ENCODE measurements around the gene PPP4C.
"Not testable (repeated sequence)": the region's sequence is repeated elsewhere in the genome, so short reads cannot be mapped to it uniquely, and the experiment has no call there.

The PPP4C gene

DNA sequence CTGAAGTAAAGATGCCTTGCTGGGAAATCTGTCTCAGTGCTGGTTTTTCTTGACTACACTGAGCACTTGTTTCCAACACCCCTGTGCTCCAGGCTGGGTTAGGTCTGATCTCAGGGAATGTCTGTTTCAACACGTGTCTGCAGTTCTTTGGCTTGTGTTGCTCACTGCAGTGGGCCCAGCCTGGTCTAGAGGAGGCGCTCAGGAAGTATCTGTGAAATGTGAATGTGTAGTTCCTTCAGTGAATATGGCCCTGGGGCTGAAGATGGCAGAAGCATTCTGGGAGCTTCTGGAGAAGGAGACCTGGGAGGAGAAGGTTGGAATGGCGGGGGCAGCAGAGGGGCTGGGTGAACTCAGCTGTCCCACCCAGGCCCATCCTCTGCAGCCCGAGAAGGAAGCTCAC lies 28.3 kb downstream of the PPP4C start:
- no peak for DNase-seq

DNA sequence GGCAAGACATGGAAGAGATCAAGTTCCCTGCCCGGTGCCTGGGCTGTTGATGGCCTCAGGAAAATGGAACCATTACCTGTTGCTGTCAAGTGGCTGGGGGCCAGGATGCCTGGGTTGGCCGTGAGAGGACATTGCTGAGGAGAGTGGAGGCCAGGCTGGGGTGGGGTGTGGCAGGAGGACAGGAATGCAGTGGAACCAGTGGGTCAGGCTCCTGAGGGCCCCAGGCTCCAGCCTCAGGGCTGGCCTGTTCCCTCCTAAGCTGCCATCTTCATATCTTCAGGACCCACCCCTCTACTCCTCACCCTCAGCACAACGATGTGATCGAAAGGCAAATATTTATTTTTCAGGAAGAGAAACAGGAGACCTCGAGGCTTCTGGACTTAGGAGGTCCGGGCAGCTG lies 28.7 kb downstream of the PPP4C start:
- no peak for DNase-seq

DNA sequence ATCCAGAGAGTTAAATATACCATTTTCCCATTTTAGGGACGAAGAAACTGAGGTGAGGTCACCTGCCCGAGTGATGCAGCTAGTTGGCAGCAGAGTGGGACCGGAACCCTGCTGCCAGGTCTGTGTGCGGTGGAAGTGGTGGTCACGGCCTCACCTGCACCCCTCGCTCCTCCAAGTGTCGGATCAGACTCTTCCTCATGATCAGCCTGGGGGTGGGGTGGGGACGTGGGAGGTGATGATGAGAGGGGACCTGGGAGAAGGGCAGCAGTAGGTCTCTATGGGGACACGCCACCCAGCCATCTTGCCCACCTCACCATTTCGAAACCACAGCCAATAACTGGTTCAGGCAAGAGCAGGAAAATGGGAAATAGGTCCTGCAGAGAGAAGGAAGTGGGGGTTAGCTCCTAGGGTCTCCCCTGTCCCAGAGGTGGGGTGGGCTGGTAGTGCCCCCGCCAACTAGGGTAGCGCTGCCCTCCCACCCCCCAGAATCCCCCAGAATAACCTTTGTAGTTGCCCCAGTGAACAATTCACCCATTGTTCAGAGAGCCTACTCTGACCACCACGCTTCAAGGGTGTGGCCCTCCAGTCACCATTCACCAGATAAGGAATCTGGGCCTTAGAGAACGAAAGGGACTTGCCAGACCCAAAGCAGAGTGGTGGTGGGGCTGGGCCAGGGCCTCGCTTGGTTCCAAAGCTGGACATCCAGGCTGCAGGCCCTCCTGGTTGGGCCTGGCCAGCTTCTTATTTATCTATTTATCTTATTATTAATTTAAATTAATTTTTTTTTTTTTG lies 32.5 kb downstream of the PPP4C start:
- no peak for DNase-seq

DNA sequence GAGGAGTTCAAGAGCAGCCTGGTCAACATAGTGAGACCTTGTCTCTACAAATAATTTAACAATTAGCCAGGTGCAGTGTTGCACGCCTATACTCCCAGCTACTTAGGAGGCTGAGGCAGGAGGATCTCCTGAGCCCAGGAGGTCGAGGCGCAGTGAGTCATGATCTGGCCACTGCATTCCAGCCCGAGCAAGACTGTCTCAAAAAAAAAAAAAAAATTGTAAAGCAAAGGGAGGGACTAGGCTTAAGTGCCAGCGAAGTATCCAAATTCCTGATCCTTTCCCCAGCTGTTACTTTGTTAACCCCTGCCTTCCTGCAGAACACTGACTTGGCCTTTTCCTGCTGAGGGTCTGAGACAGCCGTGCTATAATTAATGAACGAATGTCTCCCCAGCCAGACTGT lies 34.9 kb downstream of the PPP4C start:
- DNase-seq, result no peak

DNA sequence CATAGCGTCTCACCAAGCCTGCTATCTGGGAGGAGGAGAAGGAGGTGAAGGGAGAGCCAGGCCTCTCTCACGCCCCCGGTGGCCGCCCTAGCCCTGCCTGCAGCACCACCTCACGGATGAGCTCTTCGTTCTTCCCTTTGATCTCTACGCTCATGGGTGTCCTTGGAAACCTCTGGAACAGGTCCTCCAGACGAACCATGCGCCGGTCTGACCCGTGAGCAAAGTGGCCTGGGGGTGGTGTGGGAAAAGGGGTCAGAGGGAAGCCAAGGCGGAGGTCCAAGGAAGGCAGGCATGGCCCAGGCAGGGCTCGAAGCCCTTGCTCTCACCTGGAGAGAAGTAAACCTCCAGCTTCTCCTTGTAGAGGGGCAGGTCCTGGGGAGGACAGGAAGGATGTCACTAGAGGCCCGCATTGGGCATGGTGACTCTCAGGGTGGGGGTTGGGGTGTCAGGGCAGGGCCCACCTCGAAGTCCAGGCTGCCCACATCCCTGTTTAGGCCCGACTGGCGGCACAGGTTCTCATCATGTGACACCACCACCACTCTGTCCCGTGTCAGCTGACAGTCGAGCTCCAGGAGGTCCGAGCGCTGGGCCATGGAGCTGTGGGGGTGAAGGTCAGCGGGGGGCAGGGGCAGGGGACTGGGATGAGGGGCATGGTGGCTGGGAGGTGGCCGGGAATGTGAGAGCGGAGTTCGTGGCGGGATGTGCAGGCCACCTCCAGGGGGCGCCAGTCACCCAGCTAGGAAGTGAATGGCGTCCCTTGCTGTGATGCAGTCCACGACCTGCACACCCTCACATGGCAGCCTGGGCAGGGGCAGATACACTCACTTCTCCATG lies 36.6 kb downstream of the PPP4C start:
- peak; percentile 28 for DNase-seq

DNA sequence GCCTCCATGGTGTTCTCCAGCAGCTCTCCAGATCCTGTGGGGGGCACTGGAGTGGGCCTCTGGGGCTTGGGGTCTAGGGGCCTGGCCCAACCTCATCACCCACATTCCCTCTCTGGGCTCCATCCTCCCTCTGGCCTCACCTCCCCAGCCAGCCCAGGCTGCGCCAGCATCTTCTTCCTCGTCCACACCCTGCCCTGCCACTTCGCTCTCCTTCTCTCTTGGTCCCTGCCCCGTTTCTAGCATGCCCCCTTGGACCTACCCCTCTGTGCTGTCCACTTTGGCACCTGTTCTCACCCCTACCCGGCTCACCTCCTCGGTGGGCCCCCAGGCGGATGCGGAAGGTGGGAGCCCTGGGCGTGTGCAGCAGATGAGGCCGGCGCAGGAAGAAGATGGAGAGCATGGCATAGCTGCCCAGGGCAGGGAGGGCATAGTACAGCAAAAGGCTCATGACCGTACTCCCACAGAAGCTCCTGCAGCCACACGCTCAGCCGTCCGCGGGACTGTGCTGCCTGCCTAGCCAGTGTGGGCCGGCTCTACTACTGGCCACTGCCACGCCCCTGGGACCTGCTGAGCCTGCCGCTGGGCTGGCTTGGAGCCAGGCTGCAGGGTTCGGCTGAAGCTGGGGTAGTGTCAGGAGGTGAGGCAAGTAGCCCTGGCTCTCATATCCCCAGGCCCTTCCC lies 37.4 kb downstream of the PPP4C start, which contains the start of gene GDPD3:
TSS of gene GDPD3 (minus strand) at position 507 of the 680 bp plus-strand sequence. CDS start at position 448, 59 bp downstream.
- no peak for DNase-seq

DNA sequence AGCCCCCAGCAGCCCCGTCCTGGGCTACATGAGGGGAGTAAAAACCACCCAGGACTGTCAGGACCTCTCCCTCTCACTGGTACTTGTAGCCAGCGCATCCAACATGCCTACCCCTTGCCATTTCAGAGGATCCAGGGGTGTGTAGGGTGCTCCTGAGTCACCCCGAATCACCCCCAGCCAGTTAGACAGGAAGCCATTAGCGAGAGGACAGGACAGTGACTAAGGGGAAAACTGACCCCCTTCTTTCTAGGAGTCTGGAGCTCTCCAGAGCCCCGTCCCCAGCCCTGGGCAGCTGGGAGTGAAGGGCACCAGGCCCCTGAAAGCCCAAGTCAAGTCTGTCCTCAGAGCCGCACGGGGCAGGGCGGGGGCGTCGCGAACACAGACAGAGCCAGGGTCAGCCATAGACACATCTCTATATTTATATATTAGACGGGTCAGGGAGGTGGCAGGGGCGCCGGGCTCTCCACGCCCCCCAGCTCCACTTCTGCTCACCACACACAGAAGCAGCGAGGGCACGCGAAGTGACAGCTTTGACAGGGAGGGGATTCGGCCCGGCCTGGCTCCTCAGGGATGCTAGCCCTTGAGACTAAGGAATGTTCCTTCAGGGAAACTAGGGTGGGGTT lies 38.0 kb downstream of the PPP4C start:
- DNase-seq, result no peak

DNA sequence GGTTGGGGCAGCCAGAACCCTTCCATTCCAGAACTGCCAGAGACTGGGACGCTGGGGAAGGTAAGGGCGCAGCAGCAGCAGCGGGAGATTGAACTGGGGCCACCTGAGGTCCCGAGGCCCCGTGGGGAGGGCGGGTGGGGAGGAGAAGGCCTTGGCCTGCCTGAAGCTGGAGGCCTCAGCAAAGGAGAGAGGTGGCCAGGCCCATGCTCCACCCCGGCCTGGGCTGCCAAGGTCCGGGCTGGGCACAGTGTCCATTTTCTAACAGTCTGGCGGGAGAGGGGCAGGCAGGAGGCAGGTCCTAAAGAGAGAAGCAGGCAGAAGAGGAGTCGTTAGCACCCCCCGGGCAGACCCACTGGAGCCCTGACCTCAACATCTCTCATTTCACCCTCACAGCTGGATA lies 38.6 kb downstream of the PPP4C start:
- DNase-seq, result no peak

DNA sequence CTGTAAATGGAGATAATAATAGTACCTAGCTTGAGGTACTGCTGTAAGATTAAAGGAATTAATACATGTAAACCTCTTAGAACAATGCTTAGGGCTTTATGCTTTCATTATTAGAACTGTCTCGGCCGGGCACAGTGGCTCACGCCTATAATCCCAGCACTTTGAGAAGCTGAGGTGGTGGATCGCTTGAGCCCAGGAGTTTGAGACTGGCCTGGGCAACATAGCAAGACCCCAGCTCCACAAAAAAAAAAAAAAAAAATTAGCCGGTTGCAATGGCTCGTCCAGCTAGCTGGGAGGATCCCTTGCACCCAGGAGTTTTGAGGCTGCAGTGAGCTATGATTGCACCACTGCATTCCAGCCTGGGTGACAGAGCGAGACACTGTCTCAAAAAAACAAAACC lies 39.0 kb downstream of the PPP4C start:
- DNase-seq, result not testable (repeated sequence)

DNA sequence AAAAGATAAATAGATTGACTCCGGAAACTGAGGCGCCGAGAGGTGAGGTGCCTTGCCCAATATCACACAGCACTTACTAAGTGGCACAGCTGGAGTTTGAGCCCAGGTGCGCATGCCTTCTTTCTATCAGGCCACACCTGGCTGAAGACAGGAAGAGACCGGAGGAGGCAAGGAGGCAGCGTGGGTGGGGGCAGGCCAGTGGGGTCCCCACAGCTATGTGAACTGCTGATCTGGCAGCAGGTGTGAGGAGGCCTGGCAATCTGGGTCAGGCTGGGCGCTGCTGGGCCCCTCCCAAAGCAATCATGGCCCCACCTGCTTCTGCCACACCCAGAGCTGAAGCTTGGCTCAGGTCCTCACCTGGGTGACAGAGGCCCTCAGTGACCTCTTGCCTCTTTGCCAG lies 39.4 kb downstream of the PPP4C start:
- DNase-seq, result no peak

DNA sequence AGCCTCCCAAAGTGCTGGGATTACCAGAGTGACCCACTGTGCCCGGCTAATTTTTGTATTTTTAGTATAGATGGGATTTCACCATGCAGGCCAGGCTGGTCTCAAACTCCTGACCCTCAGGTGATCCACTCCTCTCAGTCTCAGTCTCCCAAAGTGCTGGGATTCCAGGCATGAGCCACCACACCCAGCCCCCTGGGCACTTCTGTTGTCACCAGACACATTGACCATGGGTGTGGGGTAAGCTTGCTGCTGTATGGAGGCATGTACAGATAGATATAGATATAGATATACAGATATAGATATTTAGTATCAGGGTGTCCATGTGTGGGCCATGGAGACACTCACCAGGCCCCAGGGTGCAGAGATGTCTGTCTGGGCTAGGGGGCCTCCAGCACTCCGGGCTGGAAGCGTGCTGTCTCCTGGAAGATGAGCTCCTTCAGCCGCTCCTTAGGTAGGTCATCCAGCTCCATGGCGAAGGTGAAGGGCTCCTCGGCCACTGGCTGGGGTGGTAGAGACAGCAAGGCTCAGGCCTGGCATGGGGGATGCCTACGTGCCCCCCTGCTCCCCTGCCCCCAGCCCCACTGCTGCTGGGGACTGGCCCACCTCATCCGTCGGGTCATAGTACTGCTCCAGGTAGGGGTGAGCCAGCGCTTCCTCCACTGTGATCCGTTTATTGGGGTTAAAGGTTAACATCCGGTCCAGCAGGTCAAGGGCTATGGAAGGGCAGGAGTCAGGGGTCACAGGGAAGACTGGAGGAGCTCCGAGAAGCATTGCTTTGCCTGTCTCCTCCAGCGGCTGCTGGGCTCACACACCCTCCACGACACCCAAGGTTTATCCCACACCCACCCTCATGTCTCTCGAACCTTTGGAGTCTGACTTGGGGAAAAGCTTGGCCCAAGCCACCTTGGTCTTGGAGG lies 40.8 kb downstream of the PPP4C start:
- no peak for DNase-seq

DNA sequence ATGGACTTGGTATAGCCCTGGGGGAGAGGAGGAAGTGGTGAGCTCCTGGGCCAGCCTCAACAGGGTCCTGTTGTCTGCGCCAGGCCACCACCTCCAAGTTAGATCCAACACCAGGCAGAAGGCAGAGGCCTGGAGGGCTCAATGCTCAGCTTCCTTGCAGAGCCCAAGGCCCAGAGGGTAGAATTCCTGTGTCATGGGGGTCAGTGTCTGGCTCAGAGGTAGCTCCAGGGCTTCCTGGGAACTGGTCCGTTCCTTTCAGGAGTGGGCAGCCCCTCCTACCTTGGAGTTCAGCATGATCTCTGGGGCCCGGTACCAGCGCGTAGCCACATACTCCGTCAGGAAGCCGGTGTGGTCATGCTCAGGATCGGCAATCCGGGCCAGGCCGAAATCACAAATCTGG lies 42.0 kb downstream of the PPP4C start:
- DNase-seq, result no peak

DNA sequence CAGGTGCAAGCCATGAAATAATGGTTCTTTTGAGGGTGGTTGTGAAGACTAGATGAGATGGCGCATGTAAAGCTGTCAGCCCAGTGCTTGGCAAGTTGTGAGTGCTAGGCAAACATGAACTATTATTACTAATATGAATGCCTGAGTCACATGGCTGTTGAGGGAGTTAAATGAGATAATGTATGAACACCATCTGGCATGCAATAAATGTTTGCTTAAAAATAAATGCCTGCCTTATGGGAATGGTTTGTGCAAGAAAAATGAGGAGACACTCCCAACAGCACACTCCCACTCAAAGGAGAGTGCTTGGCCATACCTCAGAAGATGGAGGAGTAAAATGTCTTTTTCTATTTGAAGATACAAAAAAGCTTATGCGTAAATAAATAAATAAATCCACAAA lies 43.6 kb downstream of the PPP4C start:
- DNase-seq, result no peak

DNA sequence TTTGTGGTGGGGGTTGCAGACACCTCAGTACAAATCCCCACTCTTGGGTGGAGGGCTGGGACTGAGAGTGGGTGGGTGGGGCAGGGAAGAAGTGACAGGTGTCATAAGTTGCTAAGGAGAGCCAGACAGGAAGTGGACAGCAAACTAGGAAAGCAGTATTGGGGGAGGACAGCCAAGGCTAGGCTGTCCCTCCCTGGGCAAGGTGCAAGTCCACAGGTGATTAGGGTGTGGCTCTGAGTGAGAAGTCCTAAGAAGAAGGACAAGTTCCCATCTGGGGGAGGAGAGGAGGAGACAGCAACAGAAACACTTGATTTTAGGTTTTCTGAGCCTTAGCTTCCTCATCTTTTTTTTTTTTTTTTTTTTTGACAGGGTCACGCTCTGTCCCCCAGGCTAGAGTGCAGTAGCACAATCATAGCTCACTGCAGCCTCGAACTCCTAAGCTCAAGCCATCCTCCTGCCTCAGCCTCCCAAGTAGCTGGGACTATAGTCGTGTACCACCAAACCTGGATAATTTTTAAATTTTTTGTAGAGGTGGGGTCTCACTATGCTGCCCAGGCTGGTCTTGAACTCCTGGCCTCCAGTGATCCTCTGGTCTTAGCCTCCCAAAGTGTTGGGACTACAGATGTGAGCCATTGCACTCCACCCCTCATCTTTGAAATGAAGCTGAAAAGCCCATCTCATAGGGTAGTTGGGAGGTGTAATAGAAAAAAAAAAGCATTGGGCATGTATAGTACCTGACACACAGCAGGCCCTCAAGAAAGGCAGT lies 44.7 kb downstream of the PPP4C start:
- no peak for DNase-seq

DNA sequence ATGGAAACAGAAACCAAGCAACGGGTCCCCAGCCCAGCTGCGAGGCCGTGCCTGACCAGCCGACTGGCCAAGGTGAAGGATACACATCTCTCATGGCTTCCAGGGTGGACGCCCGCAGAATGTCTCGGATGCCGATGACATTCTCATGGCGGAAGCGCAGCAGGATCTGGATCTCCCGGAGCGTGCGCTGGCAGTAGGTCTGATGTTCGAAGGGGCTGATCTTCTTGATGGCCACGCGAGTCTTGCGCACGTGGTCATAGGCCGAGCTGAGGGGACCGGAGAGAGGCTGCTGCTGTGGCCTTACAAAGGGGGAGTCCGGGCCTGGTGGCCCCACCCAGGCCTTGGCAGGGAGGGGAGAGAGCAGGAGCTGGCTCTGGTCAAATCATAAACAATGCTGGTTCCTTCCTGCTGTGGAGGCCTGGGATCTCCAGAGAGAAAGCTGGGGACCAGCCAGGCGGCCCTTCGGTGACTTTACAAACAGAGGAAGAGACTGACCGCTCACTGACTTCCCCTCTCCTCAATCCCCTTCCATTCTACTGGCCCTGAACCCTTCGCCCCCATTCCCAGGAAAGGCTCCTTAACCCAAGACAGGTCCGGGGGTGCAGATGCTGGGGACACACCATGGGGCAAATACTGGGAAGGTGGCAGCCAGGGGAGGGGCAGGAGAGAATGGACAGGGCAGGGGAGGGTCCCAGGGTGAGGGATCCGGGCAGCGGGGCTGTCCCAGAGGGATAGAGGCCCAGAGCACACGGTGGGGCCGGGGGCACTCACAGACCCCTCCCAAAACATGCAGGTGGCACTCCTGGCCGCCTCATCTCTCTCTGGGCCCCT lies 46.2 kb downstream of the PPP4C start:
- no peak for DNase-seq

DNA sequence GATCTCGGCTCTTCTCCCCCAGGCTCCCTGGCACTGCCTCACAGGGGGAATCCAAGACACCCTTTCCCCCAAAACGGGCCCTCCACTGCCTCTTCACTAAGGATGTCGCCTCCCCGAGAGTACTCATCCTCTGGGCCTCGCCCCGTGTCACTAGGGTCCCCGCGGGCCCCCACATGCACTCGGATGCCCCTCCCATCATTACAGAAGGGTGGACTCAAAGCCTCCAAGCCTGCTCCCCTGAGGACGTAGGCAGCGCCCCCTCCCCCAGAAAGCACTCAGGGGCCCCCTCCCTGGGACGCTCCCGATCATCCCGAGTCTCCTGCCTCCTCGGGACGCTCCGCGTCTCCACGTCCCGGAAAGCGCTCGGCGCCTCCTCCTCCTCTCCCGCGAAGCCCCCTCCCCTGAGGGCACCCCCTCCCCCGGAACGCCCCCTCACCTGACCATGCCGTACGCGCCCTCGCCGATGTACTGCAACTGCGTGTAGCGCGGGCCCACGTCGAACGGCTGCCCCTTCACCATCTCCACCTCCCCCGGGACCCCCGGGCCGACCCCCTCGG lies 46.9 kb downstream of the PPP4C start:
- DNase-seq, result no peak

DNA sequence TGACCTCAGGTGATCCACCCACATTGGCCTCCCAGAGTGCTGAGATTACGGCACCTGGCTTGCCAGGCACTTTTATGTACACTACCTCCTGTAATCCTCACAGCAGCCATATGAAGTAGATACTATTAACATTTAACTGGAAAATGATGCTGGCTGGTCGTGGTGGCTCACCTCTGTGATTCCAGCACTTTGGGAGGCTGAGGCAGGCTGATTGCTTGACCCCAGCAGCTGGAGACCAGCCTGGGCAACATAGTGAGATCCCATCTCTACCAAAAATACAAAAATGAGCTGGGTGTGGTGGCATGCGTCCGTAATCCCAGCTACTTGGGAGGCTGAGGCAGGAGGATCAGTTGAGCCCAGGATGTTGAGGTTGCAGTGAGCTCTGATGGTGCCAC lies 49.2 kb downstream of the PPP4C start:
- DNase-seq, result no peak

DNA sequence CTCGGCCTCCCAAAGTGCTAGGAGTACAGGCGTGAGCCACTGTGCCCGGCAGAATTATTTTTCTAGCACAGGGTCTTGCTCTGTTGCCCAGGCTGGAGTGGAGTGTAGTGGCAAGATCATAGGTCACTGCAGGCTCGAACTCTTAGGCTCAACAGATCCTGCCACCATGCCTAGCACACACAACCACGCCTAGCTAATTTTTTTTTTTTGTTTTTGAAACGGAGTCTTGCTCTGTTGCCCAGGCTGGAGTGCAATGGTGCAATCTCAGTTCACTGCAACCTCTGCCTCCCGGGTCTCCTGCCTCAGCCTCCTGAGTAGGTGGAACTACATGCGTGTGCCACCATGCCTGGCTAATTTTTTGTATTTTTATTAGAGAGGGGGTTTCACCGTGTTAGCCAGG lies 49.9 kb downstream of the PPP4C start:
- not testable (repeated sequence) for DNase-seq

DNA sequence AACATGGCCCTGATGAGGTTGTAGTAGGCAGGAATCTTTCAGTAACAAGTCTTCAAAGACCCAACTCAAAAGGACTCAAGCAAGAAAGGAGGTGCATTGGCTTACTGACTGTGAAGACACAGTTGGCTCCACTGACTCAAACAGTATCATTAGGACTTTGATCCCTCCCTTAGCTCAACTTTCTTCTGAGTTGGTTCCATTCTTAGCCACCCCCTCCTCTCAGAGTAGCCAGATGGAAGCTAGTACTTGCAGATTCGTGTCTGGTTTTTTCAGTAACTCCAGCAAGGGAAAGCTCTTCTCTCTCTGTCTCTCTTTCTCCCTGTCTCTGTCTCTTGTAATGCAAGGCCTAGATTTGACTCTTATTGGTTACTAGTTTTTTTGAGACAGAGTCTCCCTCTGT lies 52.2 kb downstream of the PPP4C start:
- DNase-seq, result no peak

All from effector CD4-positive, alpha-beta T cell (primary cell).